Retinal pigment epithelial cell (primary cell): Measurements from ENCODE around the gene ANKRD39.

Experiments used
- DNase-seq: peaks from one replicate; pipeline ENCODE4 v3.0.0-alpha.2; 2010; ENCODE audit warnings: low read depth
- H3K4me3 ChIP-seq: 2 replicates; pipeline ENCODE4 v1.5.1; 2011; ENCODE audit warnings: mild to moderate bottlenecking, low read length, control low read depth, moderate library complexity
- CTCF ChIP-seq: conservative IDR thresholded peaks from 2 replicates; pipeline ENCODE4 v1.5.1; 2011; ENCODE audit warnings: low read depth, low read length, control low read depth, inconsistent platforms

Gene ANKRD39

DNA sequence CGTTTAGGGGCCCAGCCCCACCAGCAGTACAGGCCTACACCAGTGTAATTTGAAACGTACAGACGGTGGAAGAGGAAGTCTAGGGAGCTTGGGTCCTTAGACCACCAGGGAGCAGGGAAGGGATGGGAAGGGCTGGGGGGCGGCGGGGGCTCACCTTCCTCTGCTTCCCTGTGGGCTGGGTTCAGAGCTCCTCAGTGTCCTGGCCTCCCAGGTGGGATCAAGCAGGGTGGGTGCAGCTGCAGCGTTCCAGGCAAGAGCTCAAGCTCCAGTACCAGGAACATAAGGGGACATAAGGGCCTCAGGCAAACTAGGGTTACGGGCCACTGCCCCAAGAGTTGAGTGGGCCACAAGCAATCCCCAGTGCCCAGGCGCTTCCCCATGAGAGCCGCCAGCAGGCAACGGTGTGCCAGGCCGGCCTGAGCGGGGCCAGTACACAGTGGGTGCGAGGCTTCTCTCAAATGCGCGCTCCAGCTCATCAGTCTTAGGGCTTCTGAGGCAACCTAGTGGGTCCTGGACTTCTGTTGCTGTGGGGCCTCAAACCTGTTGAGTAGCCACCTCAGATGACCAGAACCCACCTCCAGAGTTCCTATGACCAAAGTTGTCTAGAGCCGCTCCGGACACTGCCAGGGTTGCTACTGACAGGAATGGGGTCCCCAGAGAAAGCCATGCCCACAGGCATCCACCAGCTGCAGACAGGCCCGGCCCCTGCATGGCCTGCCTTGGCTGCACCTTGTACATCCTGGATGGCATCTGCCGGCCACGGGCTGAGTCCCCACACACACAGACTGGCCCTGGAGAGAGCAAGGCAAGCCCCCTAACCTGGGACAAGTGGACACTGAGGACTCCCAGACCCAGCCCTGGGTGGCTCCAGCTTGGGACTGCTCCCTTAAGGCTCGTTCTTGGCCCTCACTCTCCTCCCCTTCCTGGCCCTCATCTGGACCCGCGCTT, 19.2 kb downstream of the ANKRD39 start:
- no peak overlapping the region for H3K4me3 ChIP-seq

DNA sequence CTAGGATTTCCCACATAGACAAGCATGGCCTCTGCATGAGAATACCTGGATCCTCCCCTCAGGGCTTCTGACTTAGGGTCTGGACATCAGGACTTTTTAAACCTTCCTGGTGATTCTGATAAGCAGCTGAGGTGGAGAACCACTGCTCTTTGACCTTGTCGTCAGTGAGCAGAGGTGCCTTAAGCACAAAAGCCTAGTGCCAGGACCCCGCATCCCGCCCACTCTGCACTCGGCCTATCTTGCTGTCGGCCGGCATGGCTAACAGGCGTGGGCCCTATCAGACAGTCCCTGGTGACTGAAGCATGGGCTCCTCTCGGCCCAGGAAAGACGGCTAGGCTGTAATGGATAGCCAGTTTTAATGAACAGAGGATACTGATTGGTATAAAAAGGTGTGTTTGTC, 20.2 kb downstream of the ANKRD39 start:
- DNase-seq, result no peak
- TF ChIP-seq CTCF, result no peak
- no peak overlapping the region for H3K4me3 ChIP-seq

More for the DNA sequence above, 19.2 kb downstream of the ANKRD39 start:
- DNase-seq, result no peak
- no peak for TF ChIP-seq CTCF

GRCh38 chr2:96835830-96836229, 22.0 kb downstream of the ANKRD39 start:
- DNase-seq, result no peak
- TF ChIP-seq CTCF, result no peak
- H3K4me3 ChIP-seq, result no peak overlapping the region

DNA sequence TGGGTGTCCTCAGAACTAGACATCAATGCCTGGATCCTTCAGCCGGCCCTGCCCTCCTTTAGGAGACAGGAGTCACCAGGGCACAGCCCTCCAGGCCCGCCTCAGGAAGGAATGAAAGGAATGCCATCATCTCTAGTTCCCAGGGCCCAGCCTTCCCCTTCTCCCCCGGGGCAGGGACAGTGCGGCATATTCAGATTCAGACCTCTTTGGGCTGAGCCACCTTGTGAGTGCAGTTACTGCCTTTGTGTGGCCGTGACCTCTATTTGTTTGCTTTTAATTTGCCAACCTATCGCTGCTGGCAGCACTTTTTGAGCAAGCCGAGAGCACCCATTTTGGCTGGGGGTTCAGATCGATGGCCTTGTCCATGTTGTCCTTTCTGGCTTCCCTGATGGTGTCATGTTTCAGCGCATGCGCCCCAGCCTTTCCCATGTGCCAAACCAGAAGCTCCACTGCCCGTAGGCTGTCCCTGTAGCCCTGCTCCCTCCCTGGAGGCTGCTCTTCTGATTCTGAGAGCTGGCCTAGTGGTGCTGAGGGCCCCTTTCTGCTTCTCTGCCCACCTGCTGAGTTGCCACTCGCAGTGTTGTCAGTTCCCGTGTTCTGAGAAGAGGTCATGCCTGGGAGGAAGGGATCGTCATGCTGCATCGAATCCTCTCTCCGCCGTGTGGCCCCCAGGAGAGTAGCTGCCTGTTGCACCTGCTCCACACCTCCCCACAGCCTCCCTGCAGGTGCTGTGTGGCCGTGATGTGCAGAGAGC, 24.9 kb downstream of the ANKRD39 start:
- no peak for TF ChIP-seq CTCF
- no peak for DNase-seq
- H3K4me3 ChIP-seq, result no peak overlapping the region

DNA sequence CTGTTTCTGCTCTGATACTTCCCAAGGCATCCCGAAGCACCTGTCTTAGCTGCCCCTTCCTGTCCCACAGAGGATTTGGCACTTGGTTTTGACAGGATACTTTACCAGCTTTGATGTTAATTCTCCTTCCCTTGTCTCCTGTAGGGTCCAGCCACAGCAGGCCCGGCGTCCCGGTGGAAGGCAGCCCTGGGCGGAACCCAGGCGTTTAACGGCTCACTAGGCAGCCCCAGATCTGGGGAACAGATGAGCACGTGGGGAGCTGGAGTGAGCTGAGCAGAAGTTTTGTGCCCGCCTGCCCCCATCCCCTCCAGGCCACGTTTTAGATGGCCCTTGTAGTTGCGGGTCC, 25.4 kb downstream of the ANKRD39 start:
- TF ChIP-seq CTCF, result no peak
- no peak for DNase-seq
- H3K4me3 ChIP-seq, result no peak overlapping the region

DNA sequence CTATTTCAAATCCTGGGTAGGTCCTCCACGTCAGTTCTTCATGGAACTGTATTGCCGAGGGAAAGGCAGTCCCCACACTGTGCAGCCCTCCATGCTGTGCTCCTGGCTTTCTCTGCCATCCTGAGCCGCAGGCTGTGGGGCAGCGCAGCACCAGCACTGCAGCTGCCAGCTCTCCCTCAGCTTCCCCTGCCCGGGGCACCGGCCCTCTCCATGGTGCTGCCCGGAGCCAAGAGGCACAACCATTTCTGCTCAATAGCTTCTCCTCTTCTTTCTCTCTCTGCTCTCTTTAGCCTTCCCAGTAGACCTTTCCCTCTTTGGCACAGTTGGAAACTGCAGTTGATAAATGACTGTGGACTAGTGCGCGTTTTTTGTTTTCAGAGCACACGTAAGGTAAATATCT, 26.1 kb downstream of the ANKRD39 start:
- TF ChIP-seq CTCF, result no peak
- no peak overlapping the region for H3K4me3 ChIP-seq
- no peak for DNase-seq
